ENCODE measurements around the gene UPF1.
A peak's percentile ranks its signal among the peaks of the same experiment; 100 is the strongest.

The UPF1 gene

DNA sequence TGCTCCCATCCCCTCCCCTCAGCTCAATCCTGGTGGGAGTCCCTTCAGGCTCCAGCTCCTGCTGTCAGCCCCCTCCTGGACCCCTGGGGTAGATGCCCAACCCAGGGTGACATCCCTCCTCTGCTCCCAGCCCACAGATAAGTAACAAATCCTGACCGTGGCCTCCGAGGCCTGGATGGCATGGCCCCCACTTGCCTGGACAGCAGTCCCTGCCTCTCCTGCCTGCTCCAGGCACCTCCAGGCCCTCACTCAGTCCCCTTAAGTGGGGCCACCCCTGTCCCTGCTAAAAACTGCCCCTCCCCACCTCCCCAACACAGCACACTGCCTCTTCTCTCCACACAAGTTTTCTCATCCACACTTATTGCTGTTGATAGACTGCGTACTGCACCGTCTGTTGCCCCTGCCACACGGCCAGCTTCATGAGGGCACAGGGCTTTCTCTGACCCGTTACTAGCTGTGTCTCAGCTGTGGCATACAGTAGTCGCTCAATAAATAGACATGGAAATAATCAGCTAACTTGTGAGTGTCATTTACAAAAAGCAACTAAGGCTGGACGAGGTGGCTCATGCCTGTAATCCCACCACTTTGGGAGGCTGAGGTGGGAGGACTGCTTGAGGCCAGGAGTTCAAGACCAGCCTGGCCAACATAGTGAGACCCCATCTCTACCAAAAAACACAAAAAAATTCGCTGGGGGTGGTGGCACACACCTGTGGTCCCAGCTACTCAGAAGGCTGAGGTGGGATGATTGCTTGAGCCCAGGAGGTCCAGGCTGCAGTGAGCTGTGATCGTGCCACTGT lies 58.4 kb downstream of the UPF1 start:
- Histone ChIP-seq H3K27ac (ENCODE audit: low read length) (no peak overlapping the region), H3K27me3 (ENCODE audit: control insufficient read depth, insufficient read depth, low read length) (no peaks in the 10 kb centered on the region), H3K36me3 (ENCODE audit: control insufficient read depth, insufficient read depth, low read length) (0 out of 2 replicates have a peak, but pooled peaks cover 3% of the 10 kb centered on the region), H3K4me3 (ENCODE audit: low read length) (no peak overlapping the region), H3K4me1 (ENCODE audit: control insufficient read depth, insufficient read depth, low read length) (peaks cover 2% of the 10 kb centered on the region), H3K9me3 (ENCODE audit: control insufficient read depth, insufficient read depth, low read length) (no peaks in the 10 kb centered on the region)
- no CpG with 5 or more reads among the region's 10 CpGs for WGBS (ENCODE audit: insufficient coverage, insufficient read length)
- no peak for DNase-seq (ENCODE audit: low read depth, low spot score)

GRCh38 chr19:18893587-18894253 lies 62.0 kb downstream of the UPF1 start:
- no peak for DNase-seq (ENCODE audit: low read depth, low spot score)
- Histone ChIP-seq H3K27ac (ENCODE audit: low read length) (no peak overlapping the region), H3K4me3 (ENCODE audit: low read length) (no peak overlapping the region), H3K27me3 (ENCODE audit: control insufficient read depth, insufficient read depth, low read length) (no peaks in the 10 kb centered on the region), H3K4me1 (ENCODE audit: control insufficient read depth, insufficient read depth, low read length) (peaks cover 2% of the 10 kb centered on the region), H3K9me3 (ENCODE audit: control insufficient read depth, insufficient read depth, low read length) (no peaks in the 10 kb centered on the region), H3K36me3 (ENCODE audit: control insufficient read depth, insufficient read depth, low read length) (no peaks in the 10 kb centered on the region)
- no CpG with 5 or more reads among the region's 18 CpGs for WGBS (ENCODE audit: insufficient coverage, insufficient read length)

GRCh38 chr19:18894254-18895037 lies 62.7 kb downstream of the UPF1 start:
- Histone ChIP-seq H3K27ac (ENCODE audit: low read length) (no peak overlapping the region), H3K9me3 (ENCODE audit: control insufficient read depth, insufficient read depth, low read length) (no peaks in the 10 kb centered on the region), H3K4me1 (ENCODE audit: control insufficient read depth, insufficient read depth, low read length) (peaks cover 2% of the 10 kb centered on the region), H3K27me3 (ENCODE audit: control insufficient read depth, insufficient read depth, low read length) (no peaks in the 10 kb centered on the region), H3K36me3 (ENCODE audit: control insufficient read depth, insufficient read depth, low read length) (no peaks in the 10 kb centered on the region), H3K4me3 (ENCODE audit: low read length) (peak overlapping the region; percentile 64; the same call in 1 of the 2 replicates)
- no CpG with 5 or more reads among the region's 28 CpGs for WGBS (ENCODE audit: insufficient coverage, insufficient read length)
- no peak for DNase-seq (ENCODE audit: low read depth, low spot score)

DNA sequence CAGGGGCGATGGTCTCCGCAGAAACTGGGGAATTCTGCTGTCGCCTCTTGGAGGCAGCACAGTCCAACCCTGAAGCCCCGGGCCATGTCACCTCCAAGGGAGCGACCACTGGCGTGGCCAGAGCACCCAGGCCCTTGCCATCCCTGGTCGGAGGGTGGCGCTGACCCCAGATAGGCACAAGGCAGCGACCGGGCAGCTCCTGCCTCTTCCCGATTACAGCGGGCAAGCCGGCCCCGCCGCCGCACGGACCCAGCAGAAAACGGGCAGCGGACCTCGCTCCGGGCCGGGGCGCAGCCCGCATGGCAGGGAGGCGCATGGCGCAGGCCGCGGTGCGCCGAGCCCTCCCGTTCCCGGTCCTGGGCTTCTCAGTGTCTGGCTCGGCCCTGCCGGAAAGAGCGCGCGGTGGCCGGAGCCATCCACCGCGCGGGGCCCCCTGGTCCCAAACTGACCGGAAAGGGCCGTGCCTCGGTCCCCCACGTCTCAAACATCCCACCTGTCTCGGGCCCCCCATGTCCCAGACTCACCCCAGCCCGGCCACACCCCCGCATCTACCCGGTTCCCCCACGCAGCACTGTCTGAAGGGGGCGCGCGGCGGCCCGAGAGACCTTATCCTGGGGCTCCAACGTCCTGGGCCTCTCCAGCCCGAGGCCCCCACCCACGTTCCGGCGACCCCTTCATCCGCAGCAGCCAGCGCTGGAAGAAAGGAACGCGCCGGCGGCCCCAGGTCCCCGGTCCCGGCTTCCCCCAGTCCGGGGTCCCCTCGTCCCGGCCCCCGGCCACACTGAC lies 63.5 kb downstream of the UPF1 start:
- Histone ChIP-seq H3K4me3 (ENCODE audit: low read length) (peak overlapping the region; percentile 64), H3K36me3 (ENCODE audit: control insufficient read depth, insufficient read depth, low read length) (no peaks in the 10 kb centered on the region), H3K27me3 (ENCODE audit: control insufficient read depth, insufficient read depth, low read length) (no peaks in the 10 kb centered on the region), H3K4me1 (ENCODE audit: control insufficient read depth, insufficient read depth, low read length) (peaks cover 2% of the 10 kb centered on the region), H3K9me3 (ENCODE audit: control insufficient read depth, insufficient read depth, low read length) (no peaks in the 10 kb centered on the region), H3K27ac (ENCODE audit: low read length) (no peak overlapping the region)
- DNase-seq (ENCODE audit: low read depth, low spot score) = no peak
- no CpG with 5 or more reads among the region's 72 CpGs for WGBS (ENCODE audit: insufficient coverage, insufficient read length)

DNA sequence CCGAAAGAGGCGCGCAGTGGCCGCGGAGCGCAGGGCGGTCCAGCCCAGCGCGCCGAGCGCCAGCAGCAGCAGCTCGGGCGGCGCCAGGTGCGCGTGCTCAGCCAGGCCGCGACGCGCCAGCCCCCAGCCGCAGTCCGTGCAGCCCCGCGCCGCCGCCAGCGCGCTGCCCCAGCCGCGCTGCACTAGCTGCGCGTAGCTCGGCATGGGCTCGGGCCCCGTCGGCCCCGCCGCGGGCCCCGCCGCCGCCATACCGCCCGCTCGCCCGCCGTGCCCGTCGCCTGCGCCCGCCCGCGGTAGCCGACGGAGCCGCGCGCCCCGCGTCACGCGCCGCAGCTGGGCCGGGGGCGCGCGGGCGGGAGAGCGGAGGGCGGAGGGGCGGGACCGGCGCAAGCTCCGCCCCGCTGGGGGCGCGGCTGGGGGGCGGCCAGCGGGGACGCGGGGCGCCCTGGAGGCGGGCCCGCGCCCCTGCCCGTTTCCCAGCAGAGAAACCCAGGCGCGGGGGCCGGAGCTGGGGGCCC lies 64.1 kb downstream of the UPF1 start, which contains the start of gene CERS1:
Gene CERS1 (minus strand): TSS at position 335 of the 518 bp plus-strand sequence. CDS start 86 bp downstream, at position 249.
- DNase-seq (ENCODE audit: low read depth, low spot score) = no peak
- Histone ChIP-seq H3K9me3 (ENCODE audit: control insufficient read depth, insufficient read depth, low read length) (no peaks in the 10 kb centered on the region), H3K27ac (ENCODE audit: low read length) (no peak within 1 kb of the TSS), H3K27me3 (ENCODE audit: control insufficient read depth, insufficient read depth, low read length) (no peaks in the 10 kb centered on the region), H3K4me3 (ENCODE audit: low read length) (peak within 1 kb of the TSS; percentile 64), H3K36me3 (ENCODE audit: control insufficient read depth, insufficient read depth, low read length) (no peaks in the 10 kb centered on the region), H3K4me1 (ENCODE audit: control insufficient read depth, insufficient read depth, low read length) (peaks cover 2% of the 10 kb centered on the region)
- no CpG with 5 or more reads among the region's 89 CpGs for WGBS (ENCODE audit: insufficient coverage, insufficient read length)

GRCh38 chr19:18896421-18896841 lies 64.7 kb downstream of the UPF1 start:
- DNase-seq (ENCODE audit: low read depth, low spot score) = no peak
- peaks cover 2% of the 10 kb centered on the region for H3K4me1 ChIP-seq (ENCODE audit: control insufficient read depth, insufficient read depth, low read length)
- no peak overlapping the region for H3K27ac ChIP-seq (ENCODE audit: low read length)
- no peaks in the 10 kb centered on the region for H3K36me3 ChIP-seq (ENCODE audit: control insufficient read depth, insufficient read depth, low read length)
- WGBS (ENCODE audit: insufficient coverage, insufficient read length) = no CpG with 5 or more reads among the region's 33 CpGs
- H3K9me3 ChIP-seq (ENCODE audit: control insufficient read depth, insufficient read depth, low read length) = no peaks in the 10 kb centered on the region
- H3K4me3 ChIP-seq (ENCODE audit: low read length) = peak overlapping the region; percentile 64; the same call in 1 of the 2 replicates
- no peaks in the 10 kb centered on the region for H3K27me3 ChIP-seq (ENCODE audit: control insufficient read depth, insufficient read depth, low read length)

DNA sequence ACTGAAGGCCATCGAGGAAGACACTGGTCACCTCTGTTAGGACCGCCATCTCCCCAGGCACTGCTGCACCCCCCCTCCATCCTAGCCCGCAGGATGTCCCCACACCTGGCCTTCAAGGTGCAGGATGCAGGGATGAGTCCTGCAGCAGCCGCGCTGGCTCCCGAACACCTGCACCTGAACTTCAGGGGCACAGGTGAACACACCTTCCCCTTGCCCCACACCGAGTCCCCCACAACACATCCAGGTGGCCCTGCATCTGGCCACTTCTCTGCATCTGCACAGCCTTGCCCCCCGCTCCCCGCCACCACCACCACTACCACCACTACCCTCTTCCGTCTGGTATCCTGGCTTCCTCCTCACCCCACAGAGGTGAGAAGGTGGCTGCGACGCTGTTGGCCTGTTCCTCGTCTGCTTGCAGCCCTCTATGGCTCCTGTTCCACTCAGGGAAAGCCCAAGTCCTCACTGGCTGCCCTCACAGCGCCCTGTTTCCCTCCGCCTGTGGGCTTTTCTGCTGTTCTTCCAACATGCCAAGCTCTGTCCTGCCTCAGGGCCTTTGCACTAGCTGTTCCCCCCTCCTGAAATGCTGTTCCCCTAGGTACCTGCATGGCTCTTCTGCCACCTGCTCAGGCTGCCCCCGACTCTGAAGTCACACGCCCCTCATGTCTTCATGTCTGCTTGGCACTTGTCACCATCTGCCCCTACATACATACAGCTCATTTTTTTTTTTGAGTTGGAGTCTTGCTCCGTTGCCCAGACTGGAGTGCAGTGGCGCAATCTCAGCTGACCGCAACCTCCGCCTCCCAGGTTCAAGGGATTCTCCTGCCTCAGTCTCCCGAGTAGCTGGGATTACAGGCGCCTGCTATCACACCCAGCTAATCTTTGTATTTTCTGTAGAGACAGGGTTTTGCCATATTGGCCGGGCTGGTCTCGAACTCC lies 65.6 kb downstream of the UPF1 start:
- H3K4me3 ChIP-seq (ENCODE audit: low read length) = no peak overlapping the region
- WGBS (ENCODE audit: insufficient coverage, insufficient read length) = no CpG with 5 or more reads among the region's 25 CpGs
- no peaks in the 10 kb centered on the region for H3K9me3 ChIP-seq (ENCODE audit: control insufficient read depth, insufficient read depth, low read length)
- H3K4me1 ChIP-seq (ENCODE audit: control insufficient read depth, insufficient read depth, low read length) = peaks cover 2% of the 10 kb centered on the region
- H3K27ac ChIP-seq (ENCODE audit: low read length) = no peak overlapping the region
- DNase-seq (ENCODE audit: low read depth, low spot score) = no peak
- no peaks in the 10 kb centered on the region for H3K36me3 ChIP-seq (ENCODE audit: control insufficient read depth, insufficient read depth, low read length)
- H3K27me3 ChIP-seq (ENCODE audit: control insufficient read depth, insufficient read depth, low read length) = no peaks in the 10 kb centered on the region

GRCh38 chr19:18898081-18898606 lies 66.4 kb downstream of the UPF1 start:
- Histone ChIP-seq H3K4me3 (ENCODE audit: low read length) (no peak overlapping the region), H3K4me1 (ENCODE audit: control insufficient read depth, insufficient read depth, low read length) (peaks cover 2% of the 10 kb centered on the region), H3K27me3 (ENCODE audit: control insufficient read depth, insufficient read depth, low read length) (no peaks in the 10 kb centered on the region), H3K27ac (ENCODE audit: low read length) (no peak overlapping the region), H3K36me3 (ENCODE audit: control insufficient read depth, insufficient read depth, low read length) (no peaks in the 10 kb centered on the region; the same call in 1 of the 2 replicates), H3K9me3 (ENCODE audit: control insufficient read depth, insufficient read depth, low read length) (no peaks in the 10 kb centered on the region)
- WGBS (ENCODE audit: insufficient coverage, insufficient read length) = no CpG with 5 or more reads among the region's 18 CpGs
- DNase-seq (ENCODE audit: low read depth, low spot score) = no peak

Data from iPS DF 6.9 (cell line).